A549 (cell line): ENCODE data around the gene VAPB. TPM values are rescaled to one million over a fixed set of nuclear protein-coding genes. Genes with fewer than 3 reads are reported as not detected.

ENCODE experiments used
- ATAC-seq, 2 experiments: fragments of 200-7000 bp in 1 of 2; fragments of >200 bp in 1 of 2; cut with Nextera tagmentation in 1 of 2; cut with Tn5 transposase in 1 of 2; 3 replicates each; pipeline versions ENCODE4 v1.8.0 to v1.9.1; 2018 to 2020; ENCODE audit warnings: mild to moderate bottlenecking in 1 of 2, moderate library complexity in 1 of 2
- CTCF ChIA-PET: fragments of 300-600 bp; sonication (Branson Sonifier 250); formaldehyde crosslinking; extraction: SDS; loops from one replicate; lab custom pipeline; 2021; ENCODE audit warnings: antibody characterized with exemption, inconsistent platforms; lab: Yijun Ruan, JAX
- POLR2A ChIA-PET: fragments of 350-600 bp; formaldehyde crosslinking; extraction: SDS; loops from one replicate; lab custom pipeline; 2021; ENCODE audit warnings: antibody characterized with exemption, inconsistent platforms; lab: Yijun Ruan, JAX
- DNase-seq, 2 experiments: peaks; one replicate each; pipeline versions ENCODE4 v3.0.0 to v3.0.0-alpha.2; 2011 to 2016; ENCODE audit warnings: low read depth in 1 of 2, low spot score in 1 of 2
- FAIRE-seq: peaks from 2 replicates; lab custom pipeline; 2011; peaks lifted over from hg19 to GRCh38; lab: Jason Lieb, UNC
- H3K27ac ChIP-seq, 2 experiments: fragments of >200 bp; sonication (Bioruptor Twin); formaldehyde crosslinking; 3 replicates each; pipeline ENCODE4 v1.5.1; 2016 to 2017
- H3K4me1 ChIP-seq: fragments of >200 bp; sonication (Bioruptor Twin); formaldehyde crosslinking; 3 replicates; pipeline ENCODE4 v1.6.1; 2016
- H3K4me2 ChIP-seq: fragments of >200 bp; sonication (Bioruptor Twin); formaldehyde crosslinking; 3 replicates; pipeline ENCODE4 v1.6.1; 2016
- H3K4me3 ChIP-seq: fragments of >200 bp; sonication (Bioruptor Twin); formaldehyde crosslinking; 3 replicates; pipeline ENCODE4 v1.5.1; 2016
- H3K9me3 ChIP-seq: fragments of >200 bp; sonication (Bioruptor Twin); formaldehyde crosslinking; 3 replicates; pipeline ENCODE4 v1.6.1; 2016
- CBX2 ChIP-seq: fragments of 200-600 bp; sonication (generic); IDR thresholded peaks from 2 replicates; pipeline ENCODE4 v1.6.1; 2016; ENCODE audit warnings: low read depth, mild to moderate bottlenecking, borderline replicate concordance
- CBX8 ChIP-seq: fragments of 200-600 bp; sonication (generic); IDR thresholded peaks from 2 replicates; pipeline ENCODE4 v1.6.1; 2016
- CHD4 ChIP-seq: fragments of 200-600 bp; sonication (generic); IDR thresholded peaks from 2 replicates; pipeline ENCODE4 v1.6.1; 2016; ENCODE audit warnings: antibody characterized with exemption, mild to moderate bottlenecking, borderline replicate concordance
- CTCF ChIP-seq: fragments of >200 bp; sonication (Bioruptor Twin); formaldehyde crosslinking; IDR thresholded peaks from 3 replicates; pipeline ENCODE4 v1.5.1; 2016
- EHF ChIP-seq: fragments of 250-450 bp; sonication (Bioruptor Pico); IDR thresholded peaks from 2 replicates; pipeline ENCODE4 v1.5.0; 2020; ENCODE audit warnings: mild to moderate bottlenecking
- EHMT2 ChIP-seq: fragments of 200-600 bp; sonication (generic); IDR thresholded peaks from 2 replicates; pipeline ENCODE4 v1.6.1; 2016; ENCODE audit warnings: antibody characterized with exemption, low read depth, mild to moderate bottlenecking, moderate library complexity
- EP300 ChIP-seq, 2 experiments: fragments of >200 bp; sonication (Bioruptor Twin); formaldehyde crosslinking; IDR thresholded peaks; 2 replicates in 1 of 2; 3 replicates in 1 of 2; pipeline ENCODE4 v1.6.1; 2016 to 2017
- FOSB ChIP-seq: fragments of 250-450 bp; sonication (Bioruptor Pico); IDR thresholded peaks from 2 replicates; pipeline ENCODE4 v1.5.0; 2020; ENCODE audit warnings: mild to moderate bottlenecking, moderate library complexity
- HES2 ChIP-seq: fragments of >200 bp; sonication (Bioruptor Twin); formaldehyde crosslinking; IDR thresholded peaks from 2 replicates; pipeline ENCODE4 v1.6.1; 2016
- HOXA7 ChIP-seq: fragments of 250-450 bp; sonication (Bioruptor Pico); IDR thresholded peaks from 2 replicates; pipeline ENCODE4 v1.5.0; 2020; ENCODE audit warnings: mild to moderate bottlenecking, moderate library complexity
- HOXB5 ChIP-seq: fragments of 250-450 bp; sonication (Bioruptor Pico); IDR thresholded peaks from 2 replicates; pipeline ENCODE4 v1.5.0; 2020; ENCODE audit warnings: mild to moderate bottlenecking, moderate library complexity
- JUN ChIP-seq, 2 experiments: fragments of >200 bp; sonication (Bioruptor Twin); formaldehyde crosslinking; IDR thresholded peaks; 2 replicates in 1 of 2; 3 replicates in 1 of 2; pipeline ENCODE4 v1.6.1; 2016 to 2017
- KDM5A ChIP-seq: fragments of 200-600 bp; sonication (generic); IDR thresholded peaks from 2 replicates; pipeline ENCODE4 v1.6.1; 2016; ENCODE audit warnings: antibody characterized with exemption, mild to moderate bottlenecking
- MAX ChIP-seq: IDR thresholded peaks from 2 replicates; pipeline ENCODE4 v1.6.1; 2012
- MYC ChIP-seq: IDR thresholded peaks from 2 replicates; pipeline ENCODE4 v1.6.1; 2012; ENCODE audit warnings: mild to moderate bottlenecking, inconsistent platforms, low read length, improper control_type of control experiment, borderline replicate concordance
- NFE2L2 ChIP-seq: fragments of 150-350 bp; conservative IDR thresholded peaks from 2 replicates; pipeline ENCODE4 v1.6.1; 2014; ENCODE audit warnings: low read length
- POLR2A ChIP-seq: IDR thresholded peaks from 2 replicates; pipeline ENCODE4 v1.6.1; 2012; ENCODE audit warnings: mild to moderate bottlenecking, low read length
- SMC3 ChIP-seq: fragments of >200 bp; sonication (Bioruptor Twin); formaldehyde crosslinking; IDR thresholded peaks from 3 replicates; pipeline ENCODE4 v1.6.1; 2018; ENCODE audit warnings: inconsistent platforms
- SREBF2 ChIP-seq: fragments of 450-650 bp; IDR thresholded peaks from 2 replicates; pipeline ENCODE4 v1.6.1; 2014; ENCODE audit warnings: mild to moderate bottlenecking, moderate library complexity
- USF2 ChIP-seq: fragments of 450-650 bp; IDR thresholded peaks from 2 replicates; pipeline ENCODE4 v1.6.1; 2014; ENCODE audit warnings: antibody characterized with exemption
- ZNF302 ChIP-seq: fragments of 250-450 bp; sonication (Bioruptor Pico); IDR thresholded peaks from 2 replicates; pipeline ENCODE4 v1.9.0; 2021; ENCODE audit warnings: inconsistent platforms, mild to moderate bottlenecking, moderate library complexity
- WGBS: methylation state at CpG from one replicate; pipeline ENCODE4 v1.1.6; 2017; ENCODE audit errors: missing lambda C conversion rate; 5-methylcytosine and 5-hydroxymethylcytosine counted together
- polyA plus RNA-seq, 4 experiments: library from polyadenylated mRNA; depleted of rRNA in 3 of 4; stranded (reverse); fragments of >200 nt; fragmentation: RNase III in 1 of 4; extraction: RNeasy Plus Mini Kit Qiagen cat#74134 plus additional on column Dnase treatment in 1 of 4; gene quantifications; 2 replicates in 3 of 4; 3 replicates in 1 of 4; pipeline ENCODE4 v1.2.3, GENCODE V29; 2011 to 2017

VAPB gene
- polyA plus RNA-seq, 2 of the 4 experiments (the other 2 are of a cell fraction), result 43.8 to 44.0 TPM

GRCh38 chr20:58479726-58480440 lies 90.9 kb downstream of the VAPB start:
- 32% methylated on average over 9 of the region's 9 CpGs for WGBS
- Histone ChIP-seq H3K4me2 (no peak overlapping the region), H3K4me1 (no peaks in the 10 kb centered on the region), H3K27ac (no peak overlapping the region), H3K9me3 (peaks cover 44% of the 10 kb centered on the region; the same call in 2 of the 3 replicates), H3K4me3 (no peak overlapping the region)
- no peak for DNase-seq
- no peak for FAIRE-seq
- ChIA-PET POLR2A (no interaction called here), CTCF (interaction anchor here (0.7 to 1.2 kb wide), 2 partner anchors 171 to 945 kb away, joined by 3 to 4 read pairs; partner anchors contain the start of gene STX16)
- TF ChIP-seq CBX8 (no peak), MAX (no peak), JUN (IDR thresholded peaks at IDR 0.05) (no peak), EHF (CRISPR knock-in tag) (no peak), SMC3 (no peak), HOXA7 (CRISPR knock-in tag) (no peak)
- no peak for ATAC-seq

GRCh38 chr20:58480551-58481336 lies 91.7 kb downstream of the VAPB start:
- DNase-seq, result no peak
- TF ChIP-seq CHD4, result no peak
- TF ChIP-seq FOSB (CRISPR knock-in tag), result no peak
- TF ChIP-seq POLR2A, result no peak
- TF ChIP-seq SREBF2, result no peak
- no peak for TF ChIP-seq MYC
- TF ChIP-seq CBX2, result no peak
- no peak for TF ChIP-seq KDM5A
- TF ChIP-seq ZNF302 (CRISPR knock-in tag), result no peak
- TF ChIP-seq USF2, result no peak
- TF ChIP-seq HOXB5, result no peak
- no peak for TF ChIP-seq MAX
- TF ChIP-seq SMC3, result no peak
- TF ChIP-seq HES2, result no peak
- TF ChIP-seq NFE2L2, result no peak
- no peak for TF ChIP-seq EHMT2
- no peak for TF ChIP-seq EP300 (IDR thresholded peaks at IDR 0.05)
- no peak for TF ChIP-seq CTCF
- TF ChIP-seq, all 56 proteins: peak for 0
- no peak overlapping the region for H3K4me3 ChIP-seq
- CTCF ChIA-PET, result interaction anchor here (1.2 kb wide), 1 partner anchor 170 kb away, joined by 4 read pairs; the partner anchor contains the start of gene STX16
- POLR2A ChIA-PET, result no interaction called here
- no peaks in the 10 kb centered on the region for H3K4me1 ChIP-seq
- no peak overlapping the region for H3K4me2 ChIP-seq
- no peak for ATAC-seq
- H3K9me3 ChIP-seq, result peaks cover 50% of the 10 kb centered on the region
- no peak for FAIRE-seq
- 57% methylated on average over 16 of the region's 16 CpGs for WGBS
- H3K27ac ChIP-seq, result no peak overlapping the region
